ENCODE data around the gene SLC35E1.

Gene SLC35E1

DNA sequence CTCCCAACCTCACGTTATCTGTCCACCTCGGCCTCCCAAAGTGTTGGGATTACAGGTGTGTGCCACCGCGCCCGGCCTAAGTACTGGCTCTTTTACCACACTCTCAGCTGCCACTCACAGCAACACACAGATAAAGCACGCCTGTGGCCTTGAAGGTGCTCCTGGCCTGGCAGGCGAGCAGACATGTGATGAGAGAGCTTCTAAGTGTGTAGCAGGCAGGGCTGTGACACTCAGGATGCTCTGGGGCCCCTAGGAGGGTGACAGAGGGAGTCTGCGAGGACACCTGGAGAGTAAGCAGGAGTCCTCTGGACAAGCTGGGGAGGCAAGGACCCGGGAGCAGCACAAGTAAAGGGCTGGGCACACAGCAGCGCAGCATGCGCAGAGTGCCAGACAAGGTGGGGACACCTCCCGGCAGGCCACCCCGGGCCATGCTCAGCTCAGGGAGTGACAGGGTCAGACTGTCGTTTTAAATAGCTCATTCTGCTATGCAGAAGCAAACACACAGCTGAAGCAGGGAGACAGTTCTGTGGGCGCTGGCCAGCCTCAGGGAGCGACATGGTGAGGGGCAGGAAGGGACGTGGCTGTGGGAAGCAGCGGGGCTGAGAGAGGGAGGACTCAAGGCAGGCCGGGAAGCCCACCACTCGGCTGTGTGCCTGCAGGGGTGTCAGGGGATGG lies 29.3 kb upstream of the SLC35E1 start:
- no peak overlapping the region for H3K4me2 ChIP-seq (ENCODE audit: insufficient read depth, low read length)
- H3K4me1 ChIP-seq (ENCODE audit: insufficient read depth, low read length): no peaks in the 10 kb centered on the region
- H3K36me3 ChIP-seq (ENCODE audit: insufficient read depth, low read length): peaks cover 9% of the 10 kb centered on the region; the same call in 1 of the 2 replicates
- no peak for DNase-seq
- no peak overlapping the region for H3K4me3 ChIP-seq (ENCODE audit: low read depth in 1 of 2, low read length in 2 of 2)
- no peak overlapping the region for H3K27ac ChIP-seq (ENCODE audit: low read length)
- peaks cover 99% of the 10 kb centered on the region for H3K79me2 ChIP-seq (ENCODE audit: insufficient read depth, low read length)
- TF ChIP-seq, protein P1, sequence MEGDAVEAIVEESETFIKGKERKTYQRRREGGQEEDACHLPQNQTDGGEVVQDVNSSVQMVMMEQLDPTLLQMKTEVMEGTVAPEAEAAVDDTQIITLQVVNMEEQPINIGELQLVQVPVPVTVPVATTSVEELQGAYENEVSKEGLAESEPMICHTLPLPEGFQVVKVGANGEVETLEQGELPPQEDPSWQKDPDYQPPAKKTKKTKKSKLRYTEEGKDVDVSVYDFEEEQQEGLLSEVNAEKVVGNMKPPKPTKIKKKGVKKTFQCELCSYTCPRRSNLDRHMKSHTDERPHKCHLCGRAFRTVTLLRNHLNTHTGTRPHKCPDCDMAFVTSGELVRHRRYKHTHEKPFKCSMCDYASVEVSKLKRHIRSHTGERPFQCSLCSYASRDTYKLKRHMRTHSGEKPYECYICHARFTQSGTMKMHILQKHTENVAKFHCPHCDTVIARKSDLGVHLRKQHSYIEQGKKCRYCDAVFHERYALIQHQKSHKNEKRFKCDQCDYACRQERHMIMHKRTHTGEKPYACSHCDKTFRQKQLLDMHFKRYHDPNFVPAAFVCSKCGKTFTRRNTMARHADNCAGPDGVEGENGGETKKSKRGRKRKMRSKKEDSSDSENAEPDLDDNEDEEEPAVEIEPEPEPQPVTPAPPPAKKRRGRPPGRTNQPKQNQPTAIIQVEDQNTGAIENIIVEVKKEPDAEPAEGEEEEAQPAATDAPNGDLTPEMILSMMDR (IDR thresholded peaks at IDR 0.05; ENCODE audit: borderline replicate concordance, extremely low read depth, low read length, poor library complexity, severe bottlenecking): no peak
- no peak for TF ChIP-seq EZH2 (IDR thresholded peaks at IDR 0.05; ENCODE audit: borderline replicate concordance, low read depth, low read length, severe bottlenecking)
- no peaks in the 10 kb centered on the region for H3K9me3 ChIP-seq (ENCODE audit: insufficient read depth, low read length, severe bottlenecking)
- H3K27me3 ChIP-seq (ENCODE audit: insufficient read depth, low read length, poor library complexity): no peaks in the 10 kb centered on the region
- H3K9ac ChIP-seq (ENCODE audit: low read depth, low read length): no peak overlapping the region
- no peak for ATAC-seq (ENCODE audit: insufficient read depth, low read depth)
- H2AFZ ChIP-seq (ENCODE audit: low read depth, low read length): no peak overlapping the region
- H4K20me1 ChIP-seq (ENCODE audit: insufficient read depth, low read length): peaks cover 90% of the 10 kb centered on the region

DNA sequence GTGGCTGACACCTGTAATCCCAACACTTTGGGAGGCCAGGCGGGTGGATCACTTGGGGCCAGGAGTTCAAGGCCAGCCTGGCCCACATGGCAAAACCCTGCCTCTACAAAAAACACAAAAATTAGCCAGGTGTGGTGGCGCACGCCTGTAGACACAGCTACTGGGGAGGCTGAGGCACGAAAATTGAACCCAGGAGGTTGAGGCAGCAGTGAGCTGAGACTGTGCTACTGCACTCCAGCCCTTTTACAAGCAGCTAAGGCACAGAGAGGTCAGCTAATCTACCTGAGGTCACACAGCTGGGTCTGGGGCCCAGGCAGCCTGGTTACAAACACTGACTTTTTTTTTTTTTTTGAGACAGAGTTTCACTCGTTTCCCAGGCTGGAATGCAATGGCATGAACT lies 28.6 kb upstream of the SLC35E1 start:
- Histone ChIP-seq H3K27ac (ENCODE audit: low read length) (no peak overlapping the region), H2AFZ (ENCODE audit: low read depth, low read length) (no peak overlapping the region), H3K27me3 (ENCODE audit: insufficient read depth, low read length, poor library complexity) (no peaks in the 10 kb centered on the region), H3K36me3 (ENCODE audit: insufficient read depth, low read length) (peaks cover 6% of the 10 kb centered on the region; the same call in 1 of the 2 replicates), H3K9ac (ENCODE audit: low read depth, low read length) (no peak overlapping the region), H4K20me1 (ENCODE audit: insufficient read depth, low read length) (peaks cover 93% of the 10 kb centered on the region), H3K4me2 (ENCODE audit: insufficient read depth, low read length) (no peak overlapping the region), H3K9me3 (ENCODE audit: insufficient read depth, low read length, severe bottlenecking) (no peaks in the 10 kb centered on the region), H3K4me3 (ENCODE audit: low read depth in 1 of 2, low read length in 2 of 2) (no peak overlapping the region), H3K4me1 (ENCODE audit: insufficient read depth, low read length) (no peaks in the 10 kb centered on the region), H3K79me2 (ENCODE audit: insufficient read depth, low read length) (peaks cover 100% of the 10 kb centered on the region)
- ATAC-seq (ENCODE audit: insufficient read depth, low read depth): no peak
- TF ChIP-seq, protein P1 (IDR thresholded peaks at IDR 0.05; ENCODE audit: borderline replicate concordance, extremely low read depth, low read length, poor library complexity, severe bottlenecking): no peak
- TF ChIP-seq EZH2 (IDR thresholded peaks at IDR 0.05; ENCODE audit: borderline replicate concordance, low read depth, low read length, severe bottlenecking): no peak
- DNase-seq: no peak

DNA sequence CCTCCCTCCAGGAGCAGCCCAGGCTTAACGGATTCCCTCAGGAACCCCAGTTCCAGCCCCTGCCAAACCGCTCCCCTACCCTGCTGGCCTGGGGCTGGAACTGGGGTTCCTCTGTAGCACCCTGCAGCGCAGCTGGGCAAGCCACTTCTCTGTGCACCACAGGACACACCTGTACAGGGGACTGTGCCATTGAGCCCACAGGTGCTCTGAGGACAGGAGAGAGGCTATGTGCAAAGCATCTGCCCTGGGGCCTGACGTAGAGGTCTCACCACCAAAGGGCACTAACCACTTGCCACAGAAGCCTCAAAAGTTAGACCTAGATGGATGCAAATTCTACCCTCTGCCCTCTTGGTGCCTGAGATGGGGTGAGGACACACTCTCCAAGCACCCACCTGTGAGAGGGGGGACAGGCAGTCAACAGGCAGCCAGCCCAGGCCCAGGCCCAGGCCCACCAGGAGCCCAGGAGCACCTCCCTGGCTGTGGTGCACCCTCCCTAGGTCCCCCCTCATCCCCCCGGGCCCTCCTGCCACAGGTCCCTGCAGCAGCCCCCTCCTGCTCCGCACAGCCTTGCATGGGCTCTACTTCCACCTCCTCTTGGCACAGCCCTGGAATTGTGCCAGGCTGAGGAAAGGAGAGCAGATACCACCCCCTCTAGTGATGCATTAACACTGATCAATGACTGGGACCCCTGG lies 27.6 kb upstream of the SLC35E1 start:
- peaks cover 7% of the 10 kb centered on the region for H3K4me1 ChIP-seq (ENCODE audit: insufficient read depth, low read length)
- no peak overlapping the region for H3K27ac ChIP-seq (ENCODE audit: low read length)
- H3K36me3 ChIP-seq (ENCODE audit: insufficient read depth, low read length): 0 out of 2 replicates have a peak, but pooled peaks cover 4% of the 10 kb centered on the region
- peaks cover 100% of the 10 kb centered on the region for H3K79me2 ChIP-seq (ENCODE audit: insufficient read depth, low read length)
- H2AFZ ChIP-seq (ENCODE audit: low read depth, low read length): no peak overlapping the region
- no peak overlapping the region for H3K4me3 ChIP-seq (ENCODE audit: low read depth in 1 of 2, low read length in 2 of 2)
- H3K9me3 ChIP-seq (ENCODE audit: insufficient read depth, low read length, severe bottlenecking): no peaks in the 10 kb centered on the region
- no peaks in the 10 kb centered on the region for H3K27me3 ChIP-seq (ENCODE audit: insufficient read depth, low read length, poor library complexity)
- TF ChIP-seq EZH2 (IDR thresholded peaks at IDR 0.05; ENCODE audit: borderline replicate concordance, low read depth, low read length, severe bottlenecking): no peak
- TF ChIP-seq, protein P1 (IDR thresholded peaks at IDR 0.05; ENCODE audit: borderline replicate concordance, extremely low read depth, low read length, poor library complexity, severe bottlenecking): no peak
- DNase-seq (no peak), ATAC-seq (ENCODE audit: insufficient read depth, low read depth) (no peak)
- H3K9ac ChIP-seq (ENCODE audit: low read depth, low read length): no peak overlapping the region
- no peak overlapping the region for H3K4me2 ChIP-seq (ENCODE audit: insufficient read depth, low read length)
- peaks cover 93% of the 10 kb centered on the region for H4K20me1 ChIP-seq (ENCODE audit: insufficient read depth, low read length)

Measured in DND-41 (cell line).